GM23338 (cell line): ENCODE measurements around the gene NWD2. TPM values are rescaled to one million over a fixed set of nuclear protein-coding genes. Genes with fewer than 3 reads are reported as not detected.

Experiments
- ATAC-seq: fragments of 200-7000 bp; cut with Tn5 transposase; 3 replicates; pipeline ENCODE4 v1.9.1; 2020
- DNase-seq: peaks from one replicate; pipeline ENCODE4 v3.0.0-alpha.2; 2015; ENCODE audit warnings: low spot score
- H2AFZ ChIP-seq: fragments of 200-600 bp; sonication (generic); 2 replicates; pipeline ENCODE4 v1.8.0; 2016; ENCODE audit warnings: antibody characterized with exemption, mild to moderate bottlenecking, moderate library complexity
- H3F3A ChIP-seq: fragments of 200-600 bp; sonication (generic); replicated peaks from 2 replicates; pipeline ENCODE4 v1.8.0; 2017; ENCODE audit warnings: antibody characterized with exemption, mixed run types, low read depth
- H3K27ac ChIP-seq: fragments of 200-600 bp; sonication (generic); 2 replicates; pipeline ENCODE4 v1.6.1; 2016; ENCODE audit warnings: low read depth
- H3K27me3 ChIP-seq: fragments of 200-600 bp; sonication (generic); 2 replicates; pipeline ENCODE4 v1.8.0; 2016; ENCODE audit warnings: mild to moderate bottlenecking, mixed run types, moderate library complexity; ENCODE audit not compliant: insufficient read depth
- H3K36me3 ChIP-seq: fragments of 200-600 bp; sonication (generic); 2 replicates; pipeline ENCODE4 v1.8.0; 2016; ENCODE audit warnings: mild to moderate bottlenecking; ENCODE audit not compliant: insufficient read depth
- H3K4me1 ChIP-seq: fragments of 200-600 bp; sonication (generic); 2 replicates; pipeline ENCODE4 v1.8.0; 2016; ENCODE audit warnings: mild to moderate bottlenecking, moderate library complexity; ENCODE audit not compliant: insufficient read depth
- H3K4me2 ChIP-seq: fragments of 200-600 bp; sonication (generic); 2 replicates; pipeline ENCODE4 v1.7.1; 2017; ENCODE audit warnings: mixed run types
- H3K4me3 ChIP-seq: fragments of 200-600 bp; sonication (generic); 2 replicates; pipeline ENCODE4 v1.6.1; 2016; ENCODE audit warnings: mixed run types
- H3K79me2 ChIP-seq: fragments of 200-600 bp; sonication (generic); replicated peaks from 2 replicates; pipeline ENCODE4 v1.8.0; 2017; ENCODE audit warnings: mild to moderate bottlenecking; ENCODE audit not compliant: insufficient read depth
- H3K9me2 ChIP-seq: fragments of 200-600 bp; sonication (generic); 2 replicates; pipeline ENCODE4 v1.8.0; 2017; ENCODE audit not compliant: insufficient read depth
- H4K20me1 ChIP-seq: fragments of 200-600 bp; sonication (generic); replicated peaks from 2 replicates; pipeline ENCODE4 v1.8.0; 2017; ENCODE audit warnings: mild to moderate bottlenecking; ENCODE audit not compliant: insufficient read depth
- H3K27ac Mint-ChIP-seq: 2 replicates; pipeline ENCODE4 v1.8.0; 2020; ENCODE audit warnings: inconsistent platforms, mild to moderate bottlenecking, moderate library complexity, mixed read lengths
- H3K27me3 Mint-ChIP-seq: 3 replicates; pipeline ENCODE4 v1.8.0; 2022; ENCODE audit warnings: low read depth, mild to moderate bottlenecking, moderate library complexity, mixed read lengths, inconsistent platforms; ENCODE audit not compliant: insufficient read depth, poor library complexity
- H3K36me3 Mint-ChIP-seq: 3 replicates; pipeline ENCODE4 v1.8.0; 2021; ENCODE audit warnings: low read depth, mild to moderate bottlenecking, inconsistent platforms, moderate library complexity, mixed read lengths
- H3K4me1 Mint-ChIP-seq: 3 replicates; pipeline ENCODE4 v1.8.0; 2020; ENCODE audit warnings: mild to moderate bottlenecking, inconsistent platforms, mixed read lengths
- H3K4me3 Mint-ChIP-seq: 3 replicates; pipeline ENCODE4 v1.8.0; 2021; ENCODE audit warnings: moderate library complexity, mild to moderate bottlenecking, inconsistent platforms, mixed read lengths
- H3K9me3 Mint-ChIP-seq: 3 replicates; pipeline ENCODE4 v1.8.0; 2020; ENCODE audit warnings: moderate library complexity, mild to moderate bottlenecking, inconsistent platforms, mixed read lengths
- CREB1 ChIP-seq: fragments of 250-450 bp; sonication (Bioruptor Pico); IDR thresholded peaks from 2 replicates; pipeline ENCODE4 v1.5.0; 2020; ENCODE audit warnings: low read depth, mild to moderate bottlenecking, moderate library complexity
- EZH2phosphoT487 ChIP-seq: fragments of 200-600 bp; sonication (generic); IDR thresholded peaks from one replicate; pipeline ENCODE4 v1.8.1; 2018; ENCODE audit warnings: antibody characterized with exemption; ENCODE audit not compliant: unreplicated experiment
- JUNB ChIP-seq: IDR thresholded peaks from one replicate; pipeline ENCODE4 v1.6.1; 2016; ENCODE audit warnings: antibody characterized with exemption; ENCODE audit not compliant: unreplicated experiment
- NANOG ChIP-seq: IDR thresholded peaks from 2 replicates; pipeline ENCODE4 v1.6.1; 2016; ENCODE audit warnings: antibody characterized with exemption, borderline replicate concordance
- POLR2AphosphoS5 ChIP-seq: IDR thresholded peaks from 2 replicates; pipeline ENCODE4 v1.6.1; 2016; ENCODE audit warnings: antibody characterized with exemption, low read depth
- STAT1 ChIP-seq: IDR thresholded peaks from one replicate; pipeline ENCODE4 v1.6.1; 2016; ENCODE audit warnings: antibody characterized with exemption; ENCODE audit not compliant: unreplicated experiment
- ZNF114 ChIP-seq: fragments of 250-450 bp; sonication (Bioruptor Pico); IDR thresholded peaks from 2 replicates; pipeline ENCODE4 v1.5.0; 2020; ENCODE audit warnings: mild to moderate bottlenecking, moderate library complexity
- ZNF331 ChIP-seq: fragments of 250-450 bp; sonication (Bioruptor Pico); IDR thresholded peaks from 2 replicates; pipeline ENCODE4 v1.5.0; 2020; ENCODE audit warnings: low read depth, mild to moderate bottlenecking, moderate library complexity
- polyA plus RNA-seq: library from polyadenylated mRNA; unstranded; fragments of >200 nt; fragmentation: Nextera tagmentation; extraction: Ambion mirVana; gene quantifications from 2 replicates; pipeline ENCODE4 v1.2.1, GENCODE V29; 2016
- total RNA-seq: library from RNA; depleted of rRNA; stranded (reverse); fragments of >200 nt; shearing (Covaris generic); gene quantifications from 2 replicates; pipeline ENCODE4 v1.2.3, GENCODE V29; 2014
- TF ChIP-seq, protein P1 (sequence below): IDR thresholded peaks from one replicate; pipeline ENCODE4 v1.6.1; 2018; ENCODE audit warnings: antibody characterized with exemption; ENCODE audit not compliant: unreplicated experiment
- TF ChIP-seq, protein P2 (sequence below): IDR thresholded peaks from 2 replicates; pipeline ENCODE4 v1.6.1; 2016; ENCODE audit warnings: antibody characterized with exemption
- TF ChIP-seq, protein P3 (sequence below): fragments of 250-450 bp; sonication (Bioruptor Pico); IDR thresholded peaks from 2 replicates; pipeline ENCODE4 v1.5.0; 2020; ENCODE audit warnings: mild to moderate bottlenecking, moderate library complexity

Gene NWD2
- total and polyA plus RNA-seq, 2 experiments from 2014 or later = 0.07 TPM; not detected in 1

GRCh38 chr4:37451656-37452055 lies 207.1 kb downstream of the NWD2 start:
- Mint-ChIP-seq H3K4me3 (no peak overlapping the region), H3K9me3 (no peaks in the 10 kb centered on the region), H3K27ac (no peak overlapping the region), H3K36me3 (no peaks in the 10 kb centered on the region), H3K27me3 (peaks cover 11% of the 10 kb centered on the region), H3K4me1 (peaks cover 16% of the 10 kb centered on the region)
- no peak overlapping the region for H3K4me3 ChIP-seq
- H3K36me3 ChIP-seq = no peaks in the 10 kb centered on the region
- no peaks in the 10 kb centered on the region for H3K79me2 ChIP-seq
- TF ChIP-seq, protein P1, sequence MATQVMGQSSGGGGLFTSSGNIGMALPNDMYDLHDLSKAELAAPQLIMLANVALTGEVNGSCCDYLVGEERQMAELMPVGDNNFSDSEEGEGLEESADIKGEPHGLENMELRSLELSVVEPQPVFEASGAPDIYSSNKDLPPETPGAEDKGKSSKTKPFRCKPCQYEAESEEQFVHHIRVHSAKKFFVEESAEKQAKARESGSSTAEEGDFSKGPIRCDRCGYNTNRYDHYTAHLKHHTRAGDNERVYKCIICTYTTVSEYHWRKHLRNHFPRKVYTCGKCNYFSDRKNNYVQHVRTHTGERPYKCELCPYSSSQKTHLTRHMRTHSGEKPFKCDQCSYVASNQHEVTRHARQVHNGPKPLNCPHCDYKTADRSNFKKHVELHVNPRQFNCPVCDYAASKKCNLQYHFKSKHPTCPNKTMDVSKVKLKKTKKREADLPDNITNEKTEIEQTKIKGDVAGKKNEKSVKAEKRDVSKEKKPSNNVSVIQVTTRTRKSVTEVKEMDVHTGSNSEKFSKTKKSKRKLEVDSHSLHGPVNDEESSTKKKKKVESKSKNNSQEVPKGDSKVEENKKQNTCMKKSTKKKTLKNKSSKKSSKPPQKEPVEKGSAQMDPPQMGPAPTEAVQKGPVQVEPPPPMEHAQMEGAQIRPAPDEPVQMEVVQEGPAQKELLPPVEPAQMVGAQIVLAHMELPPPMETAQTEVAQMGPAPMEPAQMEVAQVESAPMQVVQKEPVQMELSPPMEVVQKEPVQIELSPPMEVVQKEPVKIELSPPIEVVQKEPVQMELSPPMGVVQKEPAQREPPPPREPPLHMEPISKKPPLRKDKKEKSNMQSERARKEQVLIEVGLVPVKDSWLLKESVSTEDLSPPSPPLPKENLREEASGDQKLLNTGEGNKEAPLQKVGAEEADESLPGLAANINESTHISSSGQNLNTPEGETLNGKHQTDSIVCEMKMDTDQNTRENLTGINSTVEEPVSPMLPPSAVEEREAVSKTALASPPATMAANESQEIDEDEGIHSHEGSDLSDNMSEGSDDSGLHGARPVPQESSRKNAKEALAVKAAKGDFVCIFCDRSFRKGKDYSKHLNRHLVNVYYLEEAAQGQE = no peak
- TF ChIP-seq EZH2phosphoT487 (no peak), STAT1 (no peak), POLR2AphosphoS5 (no peak), NANOG (no peak), JUNB (no peak), CREB1 (CRISPR knock-in tag) (no peak), ZNF331 (CRISPR knock-in tag) (no peak), ZNF114 (CRISPR knock-in tag) (no peak)
- TF ChIP-seq, protein P2, sequence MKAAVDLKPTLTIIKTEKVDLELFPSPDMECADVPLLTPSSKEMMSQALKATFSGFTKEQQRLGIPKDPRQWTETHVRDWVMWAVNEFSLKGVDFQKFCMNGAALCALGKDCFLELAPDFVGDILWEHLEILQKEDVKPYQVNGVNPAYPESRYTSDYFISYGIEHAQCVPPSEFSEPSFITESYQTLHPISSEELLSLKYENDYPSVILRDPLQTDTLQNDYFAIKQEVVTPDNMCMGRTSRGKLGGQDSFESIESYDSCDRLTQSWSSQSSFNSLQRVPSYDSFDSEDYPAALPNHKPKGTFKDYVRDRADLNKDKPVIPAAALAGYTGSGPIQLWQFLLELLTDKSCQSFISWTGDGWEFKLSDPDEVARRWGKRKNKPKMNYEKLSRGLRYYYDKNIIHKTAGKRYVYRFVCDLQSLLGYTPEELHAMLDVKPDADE = no peak
- TF ChIP-seq, protein P3, sequence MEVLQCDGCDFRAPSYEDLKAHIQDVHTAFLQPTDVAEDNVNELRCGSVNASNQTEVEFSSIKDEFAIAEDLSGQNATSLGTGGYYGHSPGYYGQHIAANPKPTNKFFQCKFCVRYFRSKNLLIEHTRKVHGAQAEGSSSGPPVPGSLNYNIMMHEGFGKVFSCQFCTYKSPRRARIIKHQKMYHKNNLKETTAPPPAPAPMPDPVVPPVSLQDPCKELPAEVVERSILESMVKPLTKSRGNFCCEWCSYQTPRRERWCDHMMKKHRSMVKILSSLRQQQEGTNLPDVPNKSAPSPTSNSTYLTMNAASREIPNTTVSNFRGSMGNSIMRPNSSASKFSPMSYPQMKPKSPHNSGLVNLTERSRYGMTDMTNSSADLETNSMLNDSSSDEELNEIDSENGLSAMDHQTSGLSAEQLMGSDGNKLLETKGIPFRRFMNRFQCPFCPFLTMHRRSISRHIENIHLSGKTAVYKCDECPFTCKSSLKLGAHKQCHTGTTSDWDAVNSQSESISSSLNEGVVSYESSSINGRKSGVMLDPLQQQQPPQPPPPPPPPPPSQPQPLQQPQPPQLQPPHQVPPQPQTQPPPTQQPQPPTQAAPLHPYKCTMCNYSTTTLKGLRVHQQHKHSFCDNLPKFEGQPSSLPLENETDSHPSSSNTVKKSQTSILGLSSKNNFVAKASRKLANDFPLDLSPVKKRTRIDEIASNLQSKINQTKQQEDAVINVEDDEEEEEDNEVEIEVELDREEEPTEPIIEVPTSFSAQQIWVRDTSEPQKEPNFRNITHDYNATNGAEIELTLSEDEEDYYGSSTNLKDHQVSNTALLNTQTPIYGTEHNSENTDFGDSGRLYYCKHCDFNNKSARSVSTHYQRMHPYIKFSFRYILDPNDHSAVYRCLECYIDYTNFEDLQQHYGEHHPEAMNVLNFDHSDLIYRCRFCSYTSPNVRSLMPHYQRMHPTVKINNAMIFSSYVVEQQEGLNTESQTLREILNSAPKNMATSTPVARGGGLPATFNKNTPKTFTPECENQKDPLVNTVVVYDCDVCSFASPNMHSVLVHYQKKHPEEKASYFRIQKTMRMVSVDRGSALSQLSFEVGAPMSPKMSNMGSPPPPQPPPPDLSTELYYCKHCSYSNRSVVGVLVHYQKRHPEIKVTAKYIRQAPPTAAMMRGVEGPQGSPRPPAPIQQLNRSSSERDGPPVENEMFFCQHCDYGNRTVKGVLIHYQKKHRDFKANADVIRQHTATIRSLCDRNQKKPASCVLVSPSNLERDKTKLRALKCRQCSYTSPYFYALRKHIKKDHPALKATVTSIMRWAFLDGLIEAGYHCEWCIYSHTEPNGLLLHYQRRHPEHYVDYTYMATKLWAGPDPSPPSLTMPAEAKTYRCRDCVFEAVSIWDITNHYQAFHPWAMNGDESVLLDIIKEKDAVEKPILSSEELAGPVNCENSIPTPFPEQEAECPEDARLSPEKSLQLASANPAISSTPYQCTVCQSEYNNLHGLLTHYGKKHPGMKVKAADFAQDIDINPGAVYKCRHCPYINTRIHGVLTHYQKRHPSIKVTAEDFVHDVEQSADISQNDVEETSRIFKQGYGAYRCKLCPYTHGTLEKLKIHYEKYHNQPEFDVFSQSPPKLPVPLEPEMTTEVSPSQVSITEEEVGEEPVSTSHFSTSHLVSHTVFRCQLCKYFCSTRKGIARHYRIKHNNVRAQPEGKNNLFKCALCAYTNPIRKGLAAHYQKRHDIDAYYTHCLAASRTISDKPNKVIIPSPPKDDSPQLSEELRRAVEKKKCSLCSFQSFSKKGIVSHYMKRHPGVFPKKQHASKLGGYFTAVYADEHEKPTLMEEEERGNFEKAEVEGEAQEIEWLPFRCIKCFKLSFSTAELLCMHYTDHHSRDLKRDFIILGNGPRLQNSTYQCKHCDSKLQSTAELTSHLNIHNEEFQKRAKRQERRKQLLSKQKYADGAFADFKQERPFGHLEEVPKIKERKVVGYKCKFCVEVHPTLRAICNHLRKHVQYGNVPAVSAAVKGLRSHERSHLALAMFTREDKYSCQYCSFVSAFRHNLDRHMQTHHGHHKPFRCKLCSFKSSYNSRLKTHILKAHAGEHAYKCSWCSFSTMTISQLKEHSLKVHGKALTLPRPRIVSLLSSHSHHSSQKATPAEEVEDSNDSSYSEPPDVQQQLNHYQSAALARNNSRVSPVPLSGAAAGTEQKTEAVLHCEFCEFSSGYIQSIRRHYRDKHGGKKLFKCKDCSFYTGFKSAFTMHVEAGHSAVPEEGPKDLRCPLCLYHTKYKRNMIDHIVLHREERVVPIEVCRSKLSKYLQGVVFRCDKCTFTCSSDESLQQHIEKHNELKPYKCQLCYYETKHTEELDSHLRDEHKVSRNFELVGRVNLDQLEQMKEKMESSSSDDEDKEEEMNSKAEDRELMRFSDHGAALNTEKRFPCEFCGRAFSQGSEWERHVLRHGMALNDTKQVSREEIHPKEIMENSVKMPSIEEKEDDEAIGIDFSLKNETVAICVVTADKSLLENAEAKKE (CRISPR knock-in tag) = no peak
- no peaks in the 10 kb centered on the region for H3K9me2 ChIP-seq
- no peak overlapping the region for H3K27ac ChIP-seq
- H2AFZ ChIP-seq = no peak overlapping the region
- H3F3A ChIP-seq = no peaks in the 10 kb centered on the region
- H3K27me3 ChIP-seq = peaks cover 22% of the 10 kb centered on the region
- H4K20me1 ChIP-seq = no peaks in the 10 kb centered on the region
- peaks cover 18% of the 10 kb centered on the region for H3K4me1 ChIP-seq
- H3K4me2 ChIP-seq = no peak overlapping the region
- DNase-seq (no peak), ATAC-seq (no peak)
